Erythroblast (primary cell): ENCODE measurements around the gene RASEF.

Experiments
- GATA1 ChIP-seq: IDR thresholded peaks from 2 replicates; pipeline ENCODE4 v1.6.1; 2011; ENCODE audit warnings: low read depth, mild to moderate bottlenecking, control low read depth, low read length, moderate library complexity
- POLR2A ChIP-seq: IDR thresholded peaks from 2 replicates; pipeline ENCODE4 v1.6.1; 2011; ENCODE audit warnings: mild to moderate bottlenecking, low read length

- TF ChIP-seq POLR2A (no peak), GATA1 (no peak)
These were observed 50.6 kb downstream of the RASEF start for GRCh38 chr9:83012168-83012921.
